Ascending aorta (tissue), 2 donors: ENCODE data around the gene DPM2. TPM values are rescaled to one million over a fixed set of nuclear protein-coding genes. Genes with fewer than 3 reads are reported as not detected.

Experiments
- DNase-seq, 2 donors: peaks; one replicate each; pipeline ENCODE4 v3.0.0-alpha.2; 2019; ENCODE audit warnings: low spot score in 2 of 2
- H3K27ac ChIP-seq, 2 donors: fragments of 200-600 bp; sonication (generic); one replicate each; pipeline ENCODE4 v1.5.1; 2016 to 2017; ENCODE audit warnings: mild to moderate bottlenecking in 1 of 2
- H3K27me3 ChIP-seq: fragments of 200-600 bp; sonication (generic); one replicate; pipeline ENCODE4 v1.5.1; 2017
- H3K36me3 ChIP-seq, 2 donors: fragments of 200-600 bp; sonication (generic); one replicate each; pipeline ENCODE4 v1.5.1; 2016
- H3K4me1 ChIP-seq, 2 donors: fragments of 200-600 bp; sonication (generic); one replicate each; pipeline ENCODE4 v1.5.1; 2016 to 2017; ENCODE audit warnings: mild to moderate bottlenecking in 1 of 2
- H3K4me3 ChIP-seq, 2 donors: fragments of 200-600 bp; sonication (generic); one replicate each; pipeline ENCODE4 v1.5.1; 2016 to 2017; ENCODE audit warnings: mild to moderate bottlenecking in 1 of 2
- H3K9me3 ChIP-seq, 2 donors: fragments of 200-600 bp; sonication (generic); one replicate each; pipeline ENCODE4 v1.5.1; 2016
- intact Hi-C: fragments of 100-400 bp; cut with DNase I; formaldehyde crosslinking; loops from one replicate; pipeline ENCODE4 v1.15.1; 2023
- total RNA-seq: library from RNA; depleted of rRNA; stranded (reverse); fragments of >200 nt; gene quantifications from one replicate; pipeline ENCODE4 v1.1.0, GENCODE V29; 2016
- TF ChIP-seq, protein P1 (sequence below), 3 experiments: fragments of 200-600 bp in 2 of 3; fragments of 450-650 bp in 1 of 3; sonication (generic) in 2 of 3; IDR thresholded peaks; one replicate each; pipeline ENCODE4 v1.5.1; 2016 to 2019; ENCODE audit warnings: antibody characterized with exemption in 3 of 3, mild to moderate bottlenecking in 1 of 3, moderate library complexity in 1 of 3

The DPM2 gene
- total RNA-seq, 1 donor from 2014 or later = 18.2 TPM

DNA sequence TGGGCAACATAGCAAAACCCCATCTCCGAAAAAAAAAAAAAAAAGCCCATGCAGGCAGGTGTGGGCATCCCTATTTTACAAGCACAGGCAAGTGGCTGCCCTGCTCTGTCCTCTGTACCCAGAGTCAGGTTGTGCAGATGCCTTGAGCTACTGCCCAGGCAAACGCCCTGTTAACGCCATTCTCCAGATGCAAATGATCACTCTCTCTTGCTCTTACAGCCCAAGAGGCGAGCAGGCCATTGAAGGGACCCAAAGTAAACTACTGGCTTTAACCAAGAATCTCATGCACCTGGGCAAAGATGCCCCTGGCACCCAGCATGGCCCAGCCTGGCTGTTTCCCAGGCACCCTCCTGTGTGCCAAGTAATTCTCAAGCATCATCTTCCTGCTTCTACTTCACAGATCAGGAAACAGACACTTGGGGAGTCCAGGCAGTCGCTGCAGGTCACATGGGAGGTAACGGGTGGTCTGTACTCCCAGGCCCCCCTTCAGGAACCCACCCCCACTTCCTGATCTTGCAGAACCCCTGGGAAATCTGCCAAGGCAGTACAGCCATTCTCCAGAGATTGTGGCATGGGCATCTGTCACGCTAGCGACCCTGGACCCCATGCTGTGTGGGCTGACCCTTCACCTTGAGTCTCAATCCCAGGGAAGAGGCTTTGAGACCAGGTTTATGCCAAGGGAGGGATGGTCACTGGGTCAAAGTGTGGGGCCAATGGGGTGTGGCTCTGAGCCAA is 28.9 kb upstream of the DPM2 start:
- TF ChIP-seq, protein P1, sequence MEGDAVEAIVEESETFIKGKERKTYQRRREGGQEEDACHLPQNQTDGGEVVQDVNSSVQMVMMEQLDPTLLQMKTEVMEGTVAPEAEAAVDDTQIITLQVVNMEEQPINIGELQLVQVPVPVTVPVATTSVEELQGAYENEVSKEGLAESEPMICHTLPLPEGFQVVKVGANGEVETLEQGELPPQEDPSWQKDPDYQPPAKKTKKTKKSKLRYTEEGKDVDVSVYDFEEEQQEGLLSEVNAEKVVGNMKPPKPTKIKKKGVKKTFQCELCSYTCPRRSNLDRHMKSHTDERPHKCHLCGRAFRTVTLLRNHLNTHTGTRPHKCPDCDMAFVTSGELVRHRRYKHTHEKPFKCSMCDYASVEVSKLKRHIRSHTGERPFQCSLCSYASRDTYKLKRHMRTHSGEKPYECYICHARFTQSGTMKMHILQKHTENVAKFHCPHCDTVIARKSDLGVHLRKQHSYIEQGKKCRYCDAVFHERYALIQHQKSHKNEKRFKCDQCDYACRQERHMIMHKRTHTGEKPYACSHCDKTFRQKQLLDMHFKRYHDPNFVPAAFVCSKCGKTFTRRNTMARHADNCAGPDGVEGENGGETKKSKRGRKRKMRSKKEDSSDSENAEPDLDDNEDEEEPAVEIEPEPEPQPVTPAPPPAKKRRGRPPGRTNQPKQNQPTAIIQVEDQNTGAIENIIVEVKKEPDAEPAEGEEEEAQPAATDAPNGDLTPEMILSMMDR (IDR thresholded peaks at IDR 0.05) = no peak
- no peaks in the 10 kb centered on the region for H3K36me3 ChIP-seq
- intact Hi-C loops = no loop called here
- DNase-seq = no peak
- no peaks in the 10 kb centered on the region for H3K27me3 ChIP-seq
- peaks cover 31 to 80% of the 10 kb centered on the region in 2 donors for H3K4me1 ChIP-seq
- H3K9me3 ChIP-seq = no peaks in the 10 kb centered on the region
- H3K4me3 ChIP-seq = no peak overlapping the region
- H3K27ac ChIP-seq = peak overlapping the region; percentile 97 to 98

DNA sequence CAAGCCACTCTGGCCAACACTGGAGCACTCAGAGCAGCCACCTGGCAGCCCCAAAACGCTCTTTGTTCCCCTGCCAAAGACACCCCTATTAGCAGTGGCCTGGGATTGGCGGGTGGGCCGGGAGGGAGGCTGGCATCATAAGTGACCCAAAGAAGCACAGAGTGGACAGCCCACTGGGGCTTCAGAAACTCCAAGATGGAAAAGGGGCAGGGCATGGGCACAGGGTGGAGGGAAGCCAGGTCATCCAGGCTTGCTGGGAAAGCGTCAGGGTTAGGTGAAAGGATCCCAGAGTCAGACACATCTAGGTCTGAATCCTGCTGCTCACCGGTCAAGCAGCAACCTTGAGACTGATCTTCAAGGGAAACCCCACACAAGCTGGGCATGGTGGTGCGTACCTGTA is 28.3 kb upstream of the DPM2 start:
- Histone ChIP-seq H3K4me1 (peaks cover 31 to 76% of the 10 kb centered on the region in 2 donors), H3K36me3 (no peaks in the 10 kb centered on the region), H3K27me3 (no peaks in the 10 kb centered on the region), H3K9me3 (no peaks in the 10 kb centered on the region), H3K4me3 (peak overlapping the region in 1 of 2 donors; percentile 48), H3K27ac (peak overlapping the region; percentile 97 to 98)
- TF ChIP-seq, protein P1 (IDR thresholded peaks at IDR 0.05) = no peak
- no peak for DNase-seq
- intact Hi-C loops = loop anchor here (1.0 to 2.0 kb wide), 2 partner anchors 13 to 129 kb away; no protein-coding TSS in a partner anchor

DNA sequence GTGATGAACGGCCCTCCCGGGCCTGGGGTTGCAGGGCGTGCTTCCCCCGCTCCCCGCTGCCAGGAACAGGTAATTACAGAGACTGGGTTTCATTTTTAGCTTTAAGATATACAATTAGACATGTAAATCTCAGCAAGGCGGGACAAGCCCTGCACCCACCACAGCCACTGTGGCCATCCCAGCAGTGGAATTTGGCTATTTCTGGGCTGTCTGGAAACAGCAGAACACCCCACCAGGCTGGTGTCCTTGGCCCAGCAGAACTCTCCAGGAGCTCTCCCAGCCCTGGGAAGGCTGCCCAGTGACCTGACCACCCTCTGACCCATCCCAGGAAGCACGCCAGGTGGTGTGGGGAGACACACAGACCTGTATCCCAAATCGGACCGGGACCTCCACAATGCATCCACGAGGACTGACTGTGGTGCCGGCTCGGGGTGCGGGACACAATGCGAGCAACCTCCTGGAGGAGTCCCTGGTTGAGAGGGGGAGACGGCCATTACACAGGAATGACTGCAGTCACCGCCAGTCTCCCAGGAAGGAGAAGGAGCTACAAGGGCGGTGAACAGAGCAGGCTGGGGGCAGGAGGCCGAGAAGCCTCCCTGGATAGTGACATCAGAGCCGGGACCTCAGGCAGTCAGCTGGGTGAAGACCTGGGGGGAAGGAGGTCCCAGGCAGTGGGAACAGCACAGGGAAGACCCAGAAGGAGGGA is 25.9 kb upstream of the DPM2 start:
- no peak overlapping the region for H3K4me3 ChIP-seq
- H3K27ac ChIP-seq = peak overlapping the region; percentile 97 to 98
- TF ChIP-seq, protein P1 (IDR thresholded peaks at IDR 0.05) = no peak
- peaks cover 21 to 63% of the 10 kb centered on the region in 2 donors for H3K4me1 ChIP-seq
- H3K27me3 ChIP-seq = no peaks in the 10 kb centered on the region
- no peak for DNase-seq
- no peaks in the 10 kb centered on the region for H3K36me3 ChIP-seq
- intact Hi-C loops = loop anchor here (2.0 kb wide), 2 partner anchors 21 to 131 kb away; no protein-coding TSS in a partner anchor
- H3K9me3 ChIP-seq = no peaks in the 10 kb centered on the region

DNA sequence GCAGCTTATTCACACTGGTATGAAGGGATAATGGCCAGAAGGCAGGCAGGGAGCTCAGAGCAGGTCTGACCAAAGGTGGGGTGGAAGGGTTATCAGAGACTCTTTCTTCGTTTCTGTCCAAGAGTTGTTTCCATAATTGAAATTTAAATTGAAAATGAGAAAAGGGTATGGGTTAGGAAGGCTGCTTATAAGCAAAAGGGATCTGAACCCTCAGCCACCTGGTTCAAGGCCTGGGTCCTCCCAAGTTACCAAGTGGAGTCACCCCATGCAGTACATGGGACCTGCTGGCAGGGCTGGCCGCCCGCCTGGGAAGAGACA is 25.3 kb upstream of the DPM2 start:
- DNase-seq = no peak
- Histone ChIP-seq H3K36me3 (no peaks in the 10 kb centered on the region), H3K27me3 (no peaks in the 10 kb centered on the region), H3K4me3 (no peak overlapping the region), H3K4me1 (peaks cover 19 to 58% of the 10 kb centered on the region in 2 donors), H3K9me3 (no peaks in the 10 kb centered on the region), H3K27ac (peak overlapping the region; percentile 97 to 98)
- TF ChIP-seq, protein P1 (IDR thresholded peaks at IDR 0.05) = no peak
- intact Hi-C loops = loop anchor here (2.0 kb wide), 1 partner anchor 20 kb away; no protein-coding TSS in a partner anchor

DNA sequence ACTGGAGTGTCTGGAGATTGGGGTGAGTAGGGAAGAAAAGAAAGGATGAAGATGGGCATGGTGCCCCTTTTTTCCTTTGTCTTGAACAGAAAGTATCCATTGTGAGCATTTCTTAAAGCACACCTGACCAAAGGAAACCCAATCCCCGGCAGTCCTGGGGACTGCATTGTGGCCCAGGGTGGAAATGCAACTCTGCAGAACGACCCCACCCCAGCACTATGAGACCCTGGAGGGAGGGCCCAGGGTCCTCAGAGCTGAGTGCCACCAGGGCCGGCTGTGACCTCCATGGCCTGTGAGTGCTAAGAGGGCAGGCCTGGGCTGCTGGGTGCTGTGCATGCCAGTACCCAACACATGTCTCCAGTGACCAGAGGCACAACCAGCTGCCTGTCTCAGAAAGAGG is 24.6 kb upstream of the DPM2 start:
- no peak for DNase-seq

More for the DNA sequence above, 24.6 kb upstream of the DPM2 start:
- H3K4me1 ChIP-seq = peaks cover 19 to 51% of the 10 kb centered on the region in 2 donors
- no peaks in the 10 kb centered on the region for H3K9me3 ChIP-seq
- intact Hi-C loops = loop anchor here (2.0 kb wide), 1 partner anchor 19 kb away; no protein-coding TSS in a partner anchor
- TF ChIP-seq, protein P1 (IDR thresholded peaks at IDR 0.05) = no peak
- peak overlapping the region; percentile 97 to 98 for H3K27ac ChIP-seq
- H3K4me3 ChIP-seq = no peak overlapping the region
- no peaks in the 10 kb centered on the region for H3K36me3 ChIP-seq
- H3K27me3 ChIP-seq = no peaks in the 10 kb centered on the region
